ENCODE measurements around the gene MYH13.

Gene MYH13

DNA sequence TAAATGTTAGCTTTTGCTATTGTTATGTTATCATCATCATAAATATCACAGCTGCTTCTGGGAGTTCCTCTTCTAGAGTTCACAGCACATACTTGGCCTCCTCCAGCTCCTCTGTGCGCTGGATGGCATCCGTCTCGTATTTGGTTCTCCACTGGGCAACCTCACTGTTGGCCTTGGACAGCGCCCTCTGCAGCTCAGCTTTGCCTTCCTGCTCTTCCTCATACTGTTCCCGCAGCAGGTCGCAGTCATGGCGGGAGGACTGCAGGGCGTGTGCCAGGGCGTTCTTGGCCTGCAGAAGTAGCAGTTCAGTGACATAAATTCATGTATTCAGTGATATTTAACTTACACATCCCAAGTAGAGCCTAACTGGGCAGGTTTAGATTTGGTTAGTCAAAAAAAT, 25.5 kb upstream of the MYH13 start:
- TF ChIP-seq, protein P1, sequence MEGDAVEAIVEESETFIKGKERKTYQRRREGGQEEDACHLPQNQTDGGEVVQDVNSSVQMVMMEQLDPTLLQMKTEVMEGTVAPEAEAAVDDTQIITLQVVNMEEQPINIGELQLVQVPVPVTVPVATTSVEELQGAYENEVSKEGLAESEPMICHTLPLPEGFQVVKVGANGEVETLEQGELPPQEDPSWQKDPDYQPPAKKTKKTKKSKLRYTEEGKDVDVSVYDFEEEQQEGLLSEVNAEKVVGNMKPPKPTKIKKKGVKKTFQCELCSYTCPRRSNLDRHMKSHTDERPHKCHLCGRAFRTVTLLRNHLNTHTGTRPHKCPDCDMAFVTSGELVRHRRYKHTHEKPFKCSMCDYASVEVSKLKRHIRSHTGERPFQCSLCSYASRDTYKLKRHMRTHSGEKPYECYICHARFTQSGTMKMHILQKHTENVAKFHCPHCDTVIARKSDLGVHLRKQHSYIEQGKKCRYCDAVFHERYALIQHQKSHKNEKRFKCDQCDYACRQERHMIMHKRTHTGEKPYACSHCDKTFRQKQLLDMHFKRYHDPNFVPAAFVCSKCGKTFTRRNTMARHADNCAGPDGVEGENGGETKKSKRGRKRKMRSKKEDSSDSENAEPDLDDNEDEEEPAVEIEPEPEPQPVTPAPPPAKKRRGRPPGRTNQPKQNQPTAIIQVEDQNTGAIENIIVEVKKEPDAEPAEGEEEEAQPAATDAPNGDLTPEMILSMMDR (IDR thresholded peaks at IDR 0.05; ENCODE audit: insufficient read depth, low read depth, low read length, missing control alignments): no peak
- DNase-seq (ENCODE audit: low read depth): no peak
- no peak overlapping the region for H3K4me3 ChIP-seq (ENCODE audit: low read length)

DNA sequence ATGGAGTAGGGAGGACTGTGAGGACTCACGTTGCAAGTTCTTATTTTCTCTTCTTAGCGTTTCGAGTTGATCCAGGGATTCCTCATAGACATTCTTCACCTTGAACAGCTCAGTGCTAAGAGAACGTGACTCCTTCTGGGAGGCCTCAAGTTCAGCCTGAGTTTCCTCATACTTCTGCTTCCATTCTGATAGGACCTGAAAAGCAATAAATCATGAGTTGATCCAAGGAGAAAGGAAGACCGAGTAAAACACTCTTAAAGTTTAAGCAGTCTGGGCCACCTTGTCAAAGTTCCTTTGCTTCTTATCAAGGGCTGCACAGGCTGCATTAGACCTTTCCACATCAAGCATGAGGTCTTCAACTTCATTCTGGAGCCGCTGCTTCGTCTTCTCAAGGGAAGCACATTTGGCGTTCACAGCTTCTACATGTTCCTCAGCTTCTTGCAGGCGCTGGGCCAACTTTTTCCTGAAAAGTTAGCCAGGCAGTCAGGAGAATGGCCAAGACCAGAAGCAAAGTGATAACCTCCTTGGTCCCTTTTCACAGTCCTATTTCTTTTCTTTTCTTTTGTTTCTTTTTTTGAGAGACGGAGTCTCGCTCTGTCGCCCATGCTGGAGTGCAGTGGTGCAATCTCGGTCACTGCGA, 23.8 kb upstream of the MYH13 start:
- TF ChIP-seq, protein P1 (IDR thresholded peaks at IDR 0.05; ENCODE audit: insufficient read depth, low read depth, low read length, missing control alignments): no peak
- no peak for DNase-seq (ENCODE audit: low read depth)
- no peak overlapping the region for H3K4me3 ChIP-seq (ENCODE audit: low read length)

DNA sequence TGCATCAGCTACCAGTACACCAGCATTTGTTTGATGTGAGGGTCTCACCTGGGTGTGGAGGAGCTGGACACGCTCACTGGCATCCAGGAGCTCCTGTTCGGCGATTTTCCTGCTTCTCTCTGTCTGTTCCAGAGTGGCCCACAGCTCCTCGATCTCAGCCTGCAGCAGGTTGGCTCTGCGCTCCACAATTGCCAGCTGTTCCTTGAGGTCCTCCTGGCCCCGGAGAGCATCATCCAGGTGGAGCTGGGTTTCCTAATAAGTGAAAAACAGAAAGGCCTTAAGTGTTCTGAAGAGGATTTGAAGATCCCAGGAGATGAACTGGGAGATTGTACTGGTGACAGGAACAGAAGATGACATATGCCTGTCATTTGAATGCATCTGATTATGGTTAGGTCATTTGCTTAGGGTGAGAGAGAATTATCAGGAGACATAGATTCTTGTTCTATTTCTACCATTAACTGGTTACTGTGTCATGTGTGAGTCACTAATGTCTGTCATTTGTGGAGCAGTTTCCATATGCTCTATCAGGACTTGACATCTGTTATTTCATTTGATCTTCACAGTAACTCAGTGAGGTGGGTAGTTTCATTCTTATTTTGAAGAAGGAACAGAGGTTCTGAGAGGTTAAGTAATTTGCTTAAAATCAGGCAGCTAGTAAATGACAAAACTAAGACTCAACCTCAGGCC, 21.5 kb upstream of the MYH13 start:
- no peak overlapping the region for H3K4me3 ChIP-seq (ENCODE audit: low read length)
- TF ChIP-seq, protein P1 (IDR thresholded peaks at IDR 0.05; ENCODE audit: insufficient read depth, low read depth, low read length, missing control alignments): no peak
- DNase-seq (ENCODE audit: low read depth): no peak

DNA sequence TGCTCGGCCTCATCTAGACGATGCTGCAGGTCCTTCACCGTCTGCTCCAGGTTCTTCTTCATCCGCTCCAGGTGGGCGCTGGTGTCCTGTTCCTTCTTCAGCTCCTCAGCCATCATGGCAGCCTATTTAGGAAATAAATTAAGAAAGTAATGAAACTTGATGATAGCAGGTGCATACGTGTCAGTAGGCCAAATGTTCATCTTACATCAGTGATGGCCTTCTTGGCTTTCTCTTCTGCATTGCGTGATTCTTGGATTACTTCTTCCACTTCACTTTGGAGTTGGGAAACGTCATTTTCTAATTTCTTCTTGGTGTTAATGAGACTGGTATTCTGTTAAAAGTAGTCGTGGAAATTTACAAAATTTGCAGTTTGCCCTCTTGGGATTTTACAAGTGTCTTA, 20.1 kb upstream of the MYH13 start:
- no peak for DNase-seq (ENCODE audit: low read depth)
- TF ChIP-seq, protein P1 (IDR thresholded peaks at IDR 0.05; ENCODE audit: insufficient read depth, low read depth, low read length, missing control alignments): no peak
- no peak overlapping the region for H3K4me3 ChIP-seq (ENCODE audit: low read length)

DNA sequence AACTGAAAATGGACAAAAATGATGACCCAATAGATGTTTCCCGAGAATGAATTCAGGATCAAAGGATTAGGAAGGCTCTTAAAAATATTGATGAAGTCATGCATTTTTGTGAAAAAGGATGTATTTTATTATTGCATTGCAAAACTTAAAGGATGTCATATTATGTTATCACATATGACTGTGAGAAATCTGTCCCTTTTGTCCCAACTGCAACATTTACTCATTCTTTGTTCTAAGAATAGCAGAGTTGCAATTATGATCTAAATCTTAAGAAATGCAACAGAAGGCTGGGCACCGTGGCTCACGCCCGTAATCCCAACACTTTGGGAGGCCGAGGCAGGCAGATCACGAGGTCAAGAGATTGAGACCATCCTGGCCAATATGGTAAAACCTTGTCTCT, 13.1 kb upstream of the MYH13 start:
- no peak overlapping the region for H3K4me3 ChIP-seq (ENCODE audit: low read length)
- DNase-seq (ENCODE audit: low read depth): no peak
- TF ChIP-seq, protein P1 (IDR thresholded peaks at IDR 0.05; ENCODE audit: insufficient read depth, low read depth, low read length, missing control alignments): no peak

DNA sequence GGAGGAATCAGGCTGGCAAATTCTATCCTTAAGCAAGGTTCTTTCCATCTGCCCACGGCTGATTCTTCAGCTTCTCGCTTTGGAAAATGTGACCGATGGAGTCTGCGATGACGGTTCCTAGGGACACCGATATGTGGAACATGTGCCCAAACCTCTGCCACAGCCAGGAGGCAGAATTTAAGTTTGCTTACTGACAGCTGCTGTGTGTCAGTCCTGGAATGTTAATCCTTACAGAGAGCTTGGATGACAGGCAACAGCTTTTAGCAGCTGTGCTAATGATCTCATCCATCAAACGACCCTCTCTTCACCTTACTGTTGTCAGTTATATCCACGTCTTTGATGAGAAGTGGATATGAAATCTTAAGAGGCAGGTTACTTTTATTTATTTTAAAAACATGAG, 11.4 kb upstream of the MYH13 start:
- no peak overlapping the region for H3K4me3 ChIP-seq (ENCODE audit: low read length)
- DNase-seq (ENCODE audit: low read depth): no peak
- TF ChIP-seq, protein P1 (IDR thresholded peaks at IDR 0.05; ENCODE audit: insufficient read depth, low read depth, low read length, missing control alignments): no peak
